ENCODE results near the gene SRRM4.

Gene SRRM4

GRCh38 chr12:119117936-119118335 lies 136.6 kb downstream of the SRRM4 start:
- Mint-ChIP-seq H3K27me3 (no peaks in the 10 kb centered on the region), H3K4me3 (no peak overlapping the region), H3K27ac (ENCODE audit: low read depth) (no peak overlapping the region), H3K36me3 (ENCODE audit: insufficient read depth) (peaks cover 2% of the 10 kb centered on the region), H3K9me3 (no peaks in the 10 kb centered on the region), H3K4me1 (no peaks in the 10 kb centered on the region)
- DNase-seq (ENCODE audit: low spot score in 2 of 2) (no peak), ATAC-seq (replicated peaks; ENCODE audit: extremely low read depth, poor library complexity, severe bottlenecking) (no peak)

GRCh38 chr12:119118625-119119024 lies 137.3 kb downstream of the SRRM4 start:
- DNase-seq (ENCODE audit: low spot score in 2 of 2) (no peak), ATAC-seq (replicated peaks; ENCODE audit: extremely low read depth, poor library complexity, severe bottlenecking) (no peak)
- H3K36me3 Mint-ChIP-seq (ENCODE audit: insufficient read depth), result peaks cover 2% of the 10 kb centered on the region
- H3K27me3 Mint-ChIP-seq, result no peaks in the 10 kb centered on the region
- no peaks in the 10 kb centered on the region for H3K4me1 Mint-ChIP-seq
- H3K9me3 Mint-ChIP-seq, result no peaks in the 10 kb centered on the region
- no peak overlapping the region for H3K4me3 Mint-ChIP-seq
- no peak overlapping the region for H3K27ac Mint-ChIP-seq (ENCODE audit: low read depth)

- no peaks in the 10 kb centered on the region for H3K27me3 Mint-ChIP-seq
- no peaks in the 10 kb centered on the region for H3K4me1 Mint-ChIP-seq
- DNase-seq (ENCODE audit: low spot score in 2 of 2) (no peak), ATAC-seq (replicated peaks; ENCODE audit: extremely low read depth, poor library complexity, severe bottlenecking) (no peak)
- no peak overlapping the region for H3K4me3 Mint-ChIP-seq
- no peaks in the 10 kb centered on the region for H3K9me3 Mint-ChIP-seq
- H3K36me3 Mint-ChIP-seq (ENCODE audit: insufficient read depth), result no peaks in the 10 kb centered on the region
- H3K27ac Mint-ChIP-seq (ENCODE audit: low read depth), result no peak overlapping the region
Observed at GRCh38 chr12:119122047-119122446, 140.7 kb downstream of the SRRM4 start.

- Mint-ChIP-seq H3K27ac (ENCODE audit: low read depth) (no peak overlapping the region), H3K4me1 (no peaks in the 10 kb centered on the region), H3K4me3 (no peak overlapping the region), H3K9me3 (no peaks in the 10 kb centered on the region), H3K27me3 (no peaks in the 10 kb centered on the region), H3K36me3 (ENCODE audit: insufficient read depth) (no peaks in the 10 kb centered on the region)
- DNase-seq (ENCODE audit: low spot score in 2 of 2) (no peak), ATAC-seq (replicated peaks; ENCODE audit: extremely low read depth, poor library complexity, severe bottlenecking) (no peak)
Observed at GRCh38 chr12:119122751-119123150, 141.4 kb downstream of the SRRM4 start.

- no peak for DNase-seq (ENCODE audit: low spot score in 2 of 2)
- H3K4me3 Mint-ChIP-seq, result no peak overlapping the region
- no peak for ATAC-seq (replicated peaks; ENCODE audit: extremely low read depth, poor library complexity, severe bottlenecking)
- peaks cover 15% of the 10 kb centered on the region for H3K9me3 Mint-ChIP-seq
- H3K4me1 Mint-ChIP-seq, result no peaks in the 10 kb centered on the region
- H3K27me3 Mint-ChIP-seq, result no peaks in the 10 kb centered on the region
- H3K27ac Mint-ChIP-seq (ENCODE audit: low read depth), result no peak overlapping the region
- no peaks in the 10 kb centered on the region for H3K36me3 Mint-ChIP-seq (ENCODE audit: insufficient read depth)
Observed at GRCh38 chr12:119128527-119128926, 147.2 kb downstream of the SRRM4 start.

GRCh38 chr12:119129827-119130434 lies 148.6 kb downstream of the SRRM4 start:
- no peaks in the 10 kb centered on the region for H3K36me3 Mint-ChIP-seq (ENCODE audit: insufficient read depth)
- no peak for DNase-seq (ENCODE audit: low spot score in 2 of 2)
- no peak for ATAC-seq (replicated peaks; ENCODE audit: extremely low read depth, poor library complexity, severe bottlenecking)
- H3K9me3 Mint-ChIP-seq, result peaks cover 15% of the 10 kb centered on the region
- no peaks in the 10 kb centered on the region for H3K4me1 Mint-ChIP-seq
- no peak overlapping the region for H3K27ac Mint-ChIP-seq (ENCODE audit: low read depth)
- no peaks in the 10 kb centered on the region for H3K27me3 Mint-ChIP-seq
- H3K4me3 Mint-ChIP-seq, result no peak overlapping the region

- Mint-ChIP-seq H3K9me3 (peaks cover 15% of the 10 kb centered on the region), H3K27ac (ENCODE audit: low read depth) (no peak overlapping the region), H3K4me1 (no peaks in the 10 kb centered on the region), H3K4me3 (no peak overlapping the region), H3K36me3 (ENCODE audit: insufficient read depth) (no peaks in the 10 kb centered on the region), H3K27me3 (no peaks in the 10 kb centered on the region)
- no peak for ATAC-seq (replicated peaks; ENCODE audit: extremely low read depth, poor library complexity, severe bottlenecking)
- DNase-seq (ENCODE audit: low spot score in 2 of 2), result no peak
Observed at GRCh38 chr12:119130523-119130922, 149.2 kb downstream of the SRRM4 start.

- Mint-ChIP-seq H3K9me3 (peaks cover 13% of the 10 kb centered on the region), H3K27me3 (no peaks in the 10 kb centered on the region), H3K4me1 (no peaks in the 10 kb centered on the region), H3K4me3 (no peak overlapping the region), H3K36me3 (ENCODE audit: insufficient read depth) (no peaks in the 10 kb centered on the region), H3K27ac (ENCODE audit: low read depth) (no peak overlapping the region)
- no peak for DNase-seq (ENCODE audit: low spot score in 2 of 2)
- ATAC-seq (replicated peaks; ENCODE audit: extremely low read depth, poor library complexity, severe bottlenecking), result no peak
Observed at GRCh38 chr12:119134284-119135072, 153.1 kb downstream of the SRRM4 start.

- ATAC-seq (replicated peaks; ENCODE audit: extremely low read depth, poor library complexity, severe bottlenecking) (no peak), DNase-seq (ENCODE audit: low spot score in 2 of 2) (no peak)
- Mint-ChIP-seq H3K4me1 (no peaks in the 10 kb centered on the region), H3K36me3 (ENCODE audit: insufficient read depth) (no peaks in the 10 kb centered on the region), H3K4me3 (no peak overlapping the region), H3K9me3 (peaks cover 5% of the 10 kb centered on the region), H3K27me3 (no peaks in the 10 kb centered on the region), H3K27ac (ENCODE audit: low read depth) (no peak overlapping the region)
Observed at GRCh38 chr12:119136811-119137410, 155.6 kb downstream of the SRRM4 start.

- DNase-seq (ENCODE audit: low spot score in 2 of 2) (no peak), ATAC-seq (replicated peaks; ENCODE audit: extremely low read depth, poor library complexity, severe bottlenecking) (no peak)
- Mint-ChIP-seq H3K27ac (ENCODE audit: low read depth) (no peak overlapping the region), H3K9me3 (no peaks in the 10 kb centered on the region), H3K4me3 (no peak overlapping the region), H3K4me1 (no peaks in the 10 kb centered on the region), H3K27me3 (peaks cover 9% of the 10 kb centered on the region), H3K36me3 (ENCODE audit: insufficient read depth) (no peaks in the 10 kb centered on the region)
Observed at GRCh38 chr12:119139448-119139847, 158.1 kb downstream of the SRRM4 start.

- H3K27ac Mint-ChIP-seq (ENCODE audit: low read depth), result no peak overlapping the region
- no peak overlapping the region for H3K4me3 Mint-ChIP-seq
- no peaks in the 10 kb centered on the region for H3K4me1 Mint-ChIP-seq
Observed at GRCh38 chr12:119145367-119145766, 164.0 kb downstream of the SRRM4 start.

GRCh38 chr12:119147847-119148448 lies 166.6 kb downstream of the SRRM4 start:
- DNase-seq (ENCODE audit: low spot score in 2 of 2), result no peak
- H3K27me3 Mint-ChIP-seq, result peaks cover 43% of the 10 kb centered on the region
- H3K36me3 Mint-ChIP-seq (ENCODE audit: insufficient read depth), result no peaks in the 10 kb centered on the region
- no peaks in the 10 kb centered on the region for H3K4me1 Mint-ChIP-seq
- H3K4me3 Mint-ChIP-seq, result no peak overlapping the region
- no peak overlapping the region for H3K27ac Mint-ChIP-seq (ENCODE audit: low read depth)
- peaks cover 5% of the 10 kb centered on the region for H3K9me3 Mint-ChIP-seq
- no peak for ATAC-seq (replicated peaks; ENCODE audit: extremely low read depth, poor library complexity, severe bottlenecking)

More at GRCh38 chr12:119145367-119145766, 164.0 kb downstream of the SRRM4 start:
- ATAC-seq (replicated peaks; ENCODE audit: extremely low read depth, poor library complexity, severe bottlenecking) (no peak), DNase-seq (ENCODE audit: low spot score in 2 of 2) (no peak)
- Mint-ChIP-seq H3K9me3 (peaks cover 5% of the 10 kb centered on the region), H3K27me3 (peaks cover 25% of the 10 kb centered on the region), H3K36me3 (ENCODE audit: insufficient read depth) (no peaks in the 10 kb centered on the region)

Data from central memory CD8-positive, alpha-beta T cell (primary cell).